Measurements from ENCODE around the gene KLRF2. TPM values are rescaled to one million over a fixed set of nuclear protein-coding genes. Genes with fewer than 3 reads are reported as not detected.

Gene KLRF2
- polyA plus RNA-seq, 3 donors from 2014 or later = 0.94 to 3.4 TPM; not detected in 1

DNA sequence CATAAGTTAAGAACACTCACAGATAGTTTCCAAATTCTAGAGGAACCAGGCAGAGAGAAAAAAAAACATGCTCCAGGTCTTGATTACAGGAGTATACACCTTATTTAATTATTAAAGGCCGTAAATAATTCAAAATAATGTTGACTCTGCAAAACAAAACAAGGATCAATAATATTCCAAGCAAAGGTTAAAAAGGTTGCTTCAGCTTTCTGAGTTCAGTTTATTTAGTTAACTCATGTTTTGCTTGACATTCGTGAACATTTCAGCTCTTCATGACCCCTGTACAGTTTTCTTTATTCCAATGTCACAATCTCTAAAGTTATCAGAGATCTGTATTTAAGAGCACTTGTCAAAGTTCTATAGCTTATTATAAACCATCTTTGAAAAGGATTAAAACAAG lies 19.6 kb downstream of the KLRF2 start:
- DNase-seq = no peak
- H3K27me3 Mint-ChIP-seq (ENCODE audit: low read depth in 3 of 3) = peaks cover 0 to 6% (median 6%) of the 10 kb centered on the region in 3 donors
- H3K4me3 Mint-ChIP-seq = no peak overlapping the region
- H3K9me3 Mint-ChIP-seq = peaks cover 4 to 17% (median 13%) of the 10 kb centered on the region in 6 donors
- H3K4me1 Mint-ChIP-seq = peaks cover 3 to 9% of the 10 kb centered on the region in 2 donors
- H3K27ac Mint-ChIP-seq = no peak overlapping the region
- peaks cover 0 to 7% (median 0%) of the 10 kb centered on the region in 3 donors for H3K36me3 Mint-ChIP-seq

GRCh38 chr12:9902539-9903228 lies 21.4 kb downstream of the KLRF2 start:
- Mint-ChIP-seq H3K36me3 (peaks cover 0 to 7% (median 0%) of the 10 kb centered on the region in 3 donors), H3K27me3 (ENCODE audit: low read depth in 3 of 3) (peaks cover 0 to 6% (median 3%) of the 10 kb centered on the region in 3 donors), H3K9me3 (peaks cover 4 to 17% (median 13%) of the 10 kb centered on the region in 6 donors), H3K4me1 (peaks cover 20 to 26% of the 10 kb centered on the region in 2 donors), H3K4me3 (no peak overlapping the region), H3K27ac (no peak overlapping the region)
- DNase-seq = no peak

DNA sequence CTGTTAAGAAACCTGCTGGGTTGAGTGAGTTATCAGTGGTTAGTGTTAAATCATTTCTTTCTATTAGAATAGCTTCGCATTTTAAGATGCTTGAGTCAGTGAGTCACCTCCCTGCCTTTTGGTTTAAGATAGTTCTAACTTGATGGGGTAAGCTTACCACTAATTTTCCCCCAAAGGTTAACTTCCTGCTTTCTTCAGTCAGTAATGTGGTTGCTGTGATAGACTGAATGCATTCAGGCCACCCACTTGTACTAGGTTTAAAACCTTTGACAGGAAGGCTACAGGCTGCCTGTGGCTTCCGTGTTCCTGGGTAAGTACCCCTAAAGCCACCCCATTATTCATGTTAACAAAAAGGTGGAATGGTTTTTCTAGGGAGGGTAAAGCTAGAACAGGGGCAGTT lies 25.6 kb downstream of the KLRF2 start:
- Mint-ChIP-seq H3K27ac (peak overlapping the region; percentile 56 to 87 (median 80)), H3K36me3 (peaks cover 6 to 17% (median 9%) of the 10 kb centered on the region in 3 donors), H3K4me3 (peak overlapping the region; percentile 42 to 68 (median 64)), H3K4me1 (peaks cover 30 to 41% of the 10 kb centered on the region in 2 donors), H3K9me3 (peaks cover 14 to 40% (median 37%) of the 10 kb centered on the region in 6 donors), H3K27me3 (ENCODE audit: low read depth in 3 of 3) (peaks cover 0 to under 1% (median 0%) of the 10 kb centered on the region in 3 donors)
- peak; percentile 74 to 75 (median 74) for DNase-seq

GRCh38 chr12:9907769-9908168 lies 26.5 kb downstream of the KLRF2 start:
- H3K27me3 Mint-ChIP-seq (ENCODE audit: low read depth in 3 of 3) = no peaks in the 10 kb centered on the region
- H3K27ac Mint-ChIP-seq = peak overlapping the region in 4 of 6 donors; percentile 44 to 77 (median 52)
- DNase-seq = no peak
- peaks cover 14 to 40% (median 34%) of the 10 kb centered on the region in 6 donors for H3K9me3 Mint-ChIP-seq
- peaks cover 36 to 45% of the 10 kb centered on the region in 2 donors for H3K4me1 Mint-ChIP-seq
- no peak overlapping the region for H3K4me3 Mint-ChIP-seq
- peaks cover 6 to 19% (median 12%) of the 10 kb centered on the region in 3 donors for H3K36me3 Mint-ChIP-seq

DNA sequence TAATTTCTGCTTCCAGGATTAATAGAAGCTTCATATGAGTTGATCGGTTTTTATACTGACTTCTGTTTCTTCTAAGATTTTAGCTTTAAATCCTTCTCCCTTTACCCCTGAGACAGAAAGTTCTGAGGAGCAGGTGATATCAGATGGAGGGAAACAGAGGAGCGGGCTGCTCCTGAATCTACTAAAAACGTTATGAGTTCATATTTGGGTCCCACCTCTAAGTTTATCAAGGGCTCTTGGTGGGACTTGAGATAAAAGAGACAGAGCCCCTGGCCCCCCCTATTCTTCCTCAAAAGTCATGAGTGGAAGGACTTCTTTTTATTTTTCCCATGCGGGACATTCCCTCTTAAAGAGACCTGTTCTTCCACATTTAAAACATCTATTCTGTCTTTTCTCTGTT lies 27.1 kb downstream of the KLRF2 start:
- H3K27ac Mint-ChIP-seq = peak overlapping the region in 3 of 6 donors; percentile 44 to 56 (median 49)
- H3K36me3 Mint-ChIP-seq = peaks cover 6 to 16% (median 13%) of the 10 kb centered on the region in 3 donors
- no peak overlapping the region for H3K4me3 Mint-ChIP-seq
- peaks cover 38 to 50% of the 10 kb centered on the region in 2 donors for H3K4me1 Mint-ChIP-seq
- peaks cover 10 to 37% (median 30%) of the 10 kb centered on the region in 6 donors for H3K9me3 Mint-ChIP-seq
- DNase-seq = no peak
- H3K27me3 Mint-ChIP-seq (ENCODE audit: low read depth in 3 of 3) = no peaks in the 10 kb centered on the region

DNA sequence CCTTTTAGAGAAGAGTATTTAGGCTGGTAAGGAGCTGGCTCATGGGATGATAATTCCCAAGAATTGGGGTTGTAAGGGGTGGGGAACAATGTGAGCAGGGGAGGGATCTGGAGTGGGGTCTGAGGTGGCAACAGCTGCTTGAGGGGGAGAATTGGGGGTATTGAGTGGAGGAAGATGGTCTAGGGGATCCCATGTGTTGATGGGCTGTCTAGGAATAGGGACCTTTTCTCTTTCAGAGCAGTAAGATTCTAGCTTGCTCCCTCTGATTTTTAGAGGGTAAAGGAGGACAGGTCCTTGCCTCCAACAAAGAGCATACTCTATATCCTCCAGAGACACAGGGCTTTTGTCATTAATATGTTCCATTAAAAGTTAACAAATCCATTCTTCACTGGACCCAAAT lies 28.4 kb downstream of the KLRF2 start:
- no peak for DNase-seq
- H3K4me3 Mint-ChIP-seq = no peak overlapping the region
- H3K27me3 Mint-ChIP-seq (ENCODE audit: low read depth in 3 of 3) = no peaks in the 10 kb centered on the region
- peaks cover 6 to 16% (median 13%) of the 10 kb centered on the region in 3 donors for H3K36me3 Mint-ChIP-seq
- peaks cover 13 to 37% (median 29%) of the 10 kb centered on the region in 6 donors for H3K9me3 Mint-ChIP-seq
- H3K27ac Mint-ChIP-seq = peak overlapping the region in 1 of 6 donors; percentile 21
- H3K4me1 Mint-ChIP-seq = peaks cover 38 to 50% of the 10 kb centered on the region in 2 donors

- Mint-ChIP-seq H3K9me3 (peaks cover 13 to 37% (median 29%) of the 10 kb centered on the region in 6 donors), H3K4me3 (no peak overlapping the region), H3K27ac (peak overlapping the region in 3 of 6 donors; percentile 3 to 77 (median 20))
These were observed 29.6 kb downstream of the KLRF2 start for GRCh38 chr12:9910716-9911421.

GRCh38 chr12:9911708-9912107 lies 30.4 kb downstream of the KLRF2 start:
- Mint-ChIP-seq H3K27me3 (ENCODE audit: low read depth in 3 of 3) (no peaks in the 10 kb centered on the region), H3K4me1 (peaks cover 27 to 34% of the 10 kb centered on the region in 2 donors), H3K36me3 (peaks cover 6 to 16% (median 13%) of the 10 kb centered on the region in 3 donors), H3K9me3 (peaks cover 13 to 37% (median 29%) of the 10 kb centered on the region in 6 donors), H3K27ac (no peak overlapping the region), H3K4me3 (peak overlapping the region in 1 of 5 donors; percentile 21)
- no peak for DNase-seq

More at GRCh38 chr12:9910716-9911421, 29.6 kb downstream of the KLRF2 start:
- H3K27me3 Mint-ChIP-seq (ENCODE audit: low read depth in 3 of 3) = no peaks in the 10 kb centered on the region
- no peak for DNase-seq
- peaks cover 6 to 16% (median 13%) of the 10 kb centered on the region in 3 donors for H3K36me3 Mint-ChIP-seq
- peaks cover 35 to 42% of the 10 kb centered on the region in 2 donors for H3K4me1 Mint-ChIP-seq

DNA sequence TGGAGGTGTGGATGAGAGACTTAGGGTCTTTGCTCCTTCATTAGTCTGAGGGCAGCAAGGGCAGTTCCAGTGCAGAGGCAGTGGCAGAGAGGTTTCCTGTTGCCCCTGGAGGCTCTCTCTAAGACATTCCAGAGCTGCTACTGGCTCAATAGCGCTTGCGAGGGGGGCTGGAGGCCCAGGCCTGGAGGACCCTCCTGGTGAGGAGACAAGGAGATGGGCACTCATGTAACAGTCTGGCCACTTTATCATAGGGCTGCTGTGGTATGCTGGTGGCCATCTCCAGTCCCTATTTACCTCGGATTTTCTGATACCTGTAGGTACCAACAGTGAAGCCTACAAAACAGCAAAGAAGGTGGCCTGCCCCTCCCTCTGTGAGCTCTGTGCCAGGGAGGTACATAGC lies 38.2 kb downstream of the KLRF2 start:
- no peaks in the 10 kb centered on the region for H3K36me3 Mint-ChIP-seq
- peaks cover 0 to 1% (median 0%) of the 10 kb centered on the region in 3 donors for H3K27me3 Mint-ChIP-seq (ENCODE audit: low read depth in 3 of 3)
- H3K27ac Mint-ChIP-seq = no peak overlapping the region
- DNase-seq = no peak
- peaks cover 3 to 7% of the 10 kb centered on the region in 2 donors for H3K4me1 Mint-ChIP-seq
- H3K9me3 Mint-ChIP-seq = no peaks in the 10 kb centered on the region
- no peak overlapping the region for H3K4me3 Mint-ChIP-seq

GRCh38 chr12:9920451-9920850 lies 39.2 kb downstream of the KLRF2 start:
- peaks cover 0 to 1% (median 0%) of the 10 kb centered on the region in 3 donors for H3K27me3 Mint-ChIP-seq (ENCODE audit: low read depth in 3 of 3)
- H3K4me3 Mint-ChIP-seq = no peak overlapping the region
- H3K9me3 Mint-ChIP-seq = no peaks in the 10 kb centered on the region
- no peak for DNase-seq
- no peak overlapping the region for H3K27ac Mint-ChIP-seq
- H3K36me3 Mint-ChIP-seq = no peaks in the 10 kb centered on the region
- peaks cover 3 to 9% of the 10 kb centered on the region in 2 donors for H3K4me1 Mint-ChIP-seq

GRCh38 chr12:9922429-9922828 lies 41.1 kb downstream of the KLRF2 start:
- H3K36me3 Mint-ChIP-seq = no peaks in the 10 kb centered on the region
- no peak for DNase-seq
- H3K4me1 Mint-ChIP-seq = peaks cover 6 to 15% of the 10 kb centered on the region in 2 donors
- no peak overlapping the region for H3K4me3 Mint-ChIP-seq
- H3K9me3 Mint-ChIP-seq = no peaks in the 10 kb centered on the region
- peaks cover 0 to 1% (median 0%) of the 10 kb centered on the region in 3 donors for H3K27me3 Mint-ChIP-seq (ENCODE audit: low read depth in 3 of 3)
- no peak overlapping the region for H3K27ac Mint-ChIP-seq

DNA sequence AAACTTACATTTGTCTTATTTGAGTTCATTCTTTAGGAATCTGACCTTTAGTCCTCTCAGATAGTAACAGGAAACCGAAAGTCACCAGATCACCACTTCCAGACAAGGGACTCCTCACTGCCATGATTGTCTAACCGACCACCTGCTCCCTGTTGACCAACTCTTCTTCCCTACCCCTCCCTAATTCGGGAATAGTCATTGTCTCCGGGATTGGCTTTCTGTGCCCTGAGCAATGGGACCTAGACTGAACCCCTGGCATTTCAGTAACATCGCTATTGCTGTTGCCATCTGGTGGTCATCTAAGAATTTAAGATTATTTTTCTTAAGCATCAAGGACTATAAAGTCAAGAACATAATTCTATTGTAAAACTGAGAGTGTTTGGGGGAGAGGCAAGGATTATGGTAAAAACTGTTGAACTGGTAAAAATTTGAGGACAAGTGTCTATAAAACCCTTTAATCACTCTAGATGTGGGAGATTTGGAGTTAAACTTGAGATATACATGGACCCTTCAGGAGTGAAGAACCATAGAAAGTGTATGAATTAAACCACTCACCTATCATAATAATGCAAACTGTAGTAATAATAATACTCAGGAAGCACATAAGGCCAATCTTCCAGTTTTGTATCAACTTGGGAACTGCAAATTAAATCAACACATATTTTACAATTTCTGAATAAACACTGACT lies 44.6 kb downstream of the KLRF2 start:
- Mint-ChIP-seq H3K4me3 (peak overlapping the region; percentile 77 to 89 (median 83)), H3K27me3 (ENCODE audit: low read depth in 3 of 3) (peaks cover 0 to 4% (median 1%) of the 10 kb centered on the region in 3 donors), H3K27ac (peak overlapping the region; percentile 42 to 86 (median 62)), H3K36me3 (no peaks in the 10 kb centered on the region), H3K4me1 (peaks cover 6 to 15% of the 10 kb centered on the region in 2 donors), H3K9me3 (no peaks in the 10 kb centered on the region)
- DNase-seq = peak; percentile 33 to 51 (median 50)

- Mint-ChIP-seq H3K36me3 (no peaks in the 10 kb centered on the region), H3K27me3 (ENCODE audit: low read depth in 3 of 3) (peaks cover 0 to 4% (median 3%) of the 10 kb centered on the region in 3 donors), H3K27ac (no peak overlapping the region), H3K4me3 (no peak overlapping the region), H3K4me1 (peaks cover 6 to 15% of the 10 kb centered on the region in 2 donors), H3K9me3 (no peaks in the 10 kb centered on the region)
- DNase-seq = no peak
These were observed 45.6 kb downstream of the KLRF2 start for GRCh38 chr12:9926876-9927275.

All from immature natural killer cell (primary cell).